ENCODE results near the gene EFCAB6.
A peak's percentile ranks its signal among the peaks of the same experiment; 100 is the strongest.

The EFCAB6 gene

DNA sequence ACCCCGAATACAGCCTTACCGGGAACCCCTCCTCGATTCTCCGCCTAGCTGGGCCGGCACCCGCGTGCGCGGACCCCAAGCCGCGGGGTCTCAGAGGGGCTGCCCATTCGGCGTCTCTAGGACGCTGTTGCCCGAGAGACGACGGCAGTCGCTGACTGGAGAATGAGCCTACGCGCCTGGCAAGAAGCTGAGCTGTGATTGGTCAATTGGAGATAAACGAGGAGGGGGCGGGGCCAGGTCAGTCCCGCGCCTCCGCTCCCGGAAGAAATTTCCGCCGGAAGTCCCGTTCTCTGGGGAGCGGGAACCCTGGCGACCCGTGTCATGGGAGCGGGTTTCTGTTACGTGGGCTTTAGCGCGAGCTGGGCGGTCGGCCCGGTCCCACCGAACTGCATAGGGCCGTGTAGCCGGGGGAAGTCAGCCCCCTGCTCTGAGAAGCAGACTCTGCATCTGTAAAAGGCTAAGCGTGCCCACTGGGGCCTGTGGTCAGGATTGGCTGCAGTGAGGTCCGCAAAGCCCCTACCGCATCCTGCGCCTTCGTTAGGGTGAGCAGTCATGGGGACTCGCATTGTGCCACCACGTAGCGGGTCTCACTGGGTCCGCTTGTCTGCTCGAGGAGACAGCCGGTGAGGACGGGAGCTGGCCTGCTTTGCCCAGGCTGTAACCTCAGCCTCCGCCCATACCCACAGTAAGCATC lies at the start of gene EFCAB6:
Gene EFCAB6, minus strand, starts transcription at position 157 of the 694 bp plus-strand sequence. CDS start 29,987 bp downstream, outside the sequence.
- DNase-seq: peak; percentile 99

DNA sequence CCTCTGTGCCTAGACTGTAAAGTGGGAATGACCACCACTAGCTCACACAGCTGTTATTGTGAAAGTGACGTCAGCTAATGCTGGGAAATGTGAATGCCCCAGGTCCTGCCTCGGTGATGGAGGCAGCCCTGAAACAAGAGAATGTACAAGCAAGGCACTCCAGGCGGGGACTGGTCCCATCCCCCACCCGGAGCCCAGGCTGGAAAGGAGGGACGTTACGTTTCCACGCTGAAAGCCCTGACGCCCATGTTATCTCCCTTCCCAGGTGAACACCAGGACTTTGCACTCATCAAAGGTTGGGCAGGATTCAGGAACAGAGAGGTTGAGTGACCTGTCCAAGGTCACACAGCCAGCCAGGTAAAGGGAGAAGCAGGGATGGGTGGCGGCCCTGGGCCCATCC lies 49.4 kb upstream of the EFCAB6 start:
- peak; percentile 31 for DNase-seq

DNA sequence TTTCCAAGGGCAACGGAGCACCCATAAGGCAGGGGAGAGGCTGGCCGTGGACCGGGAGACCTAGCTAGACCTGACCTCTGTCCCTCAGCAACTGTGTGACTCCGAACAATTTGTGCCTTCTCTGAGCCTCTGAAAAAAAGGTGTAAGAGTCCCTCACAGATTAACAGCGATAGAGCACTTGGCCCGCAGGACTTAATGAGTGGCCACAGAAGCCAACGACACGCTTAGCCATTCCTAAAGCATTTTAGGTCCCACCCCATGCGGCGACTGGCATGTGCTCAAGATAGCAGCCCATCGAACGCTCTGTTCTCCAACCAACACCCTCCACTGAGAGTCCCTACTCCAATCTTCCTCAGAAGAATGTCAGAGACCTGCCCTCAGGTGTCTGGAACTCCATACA lies 48.7 kb upstream of the EFCAB6 start:
- DNase-seq: no peak

DNA sequence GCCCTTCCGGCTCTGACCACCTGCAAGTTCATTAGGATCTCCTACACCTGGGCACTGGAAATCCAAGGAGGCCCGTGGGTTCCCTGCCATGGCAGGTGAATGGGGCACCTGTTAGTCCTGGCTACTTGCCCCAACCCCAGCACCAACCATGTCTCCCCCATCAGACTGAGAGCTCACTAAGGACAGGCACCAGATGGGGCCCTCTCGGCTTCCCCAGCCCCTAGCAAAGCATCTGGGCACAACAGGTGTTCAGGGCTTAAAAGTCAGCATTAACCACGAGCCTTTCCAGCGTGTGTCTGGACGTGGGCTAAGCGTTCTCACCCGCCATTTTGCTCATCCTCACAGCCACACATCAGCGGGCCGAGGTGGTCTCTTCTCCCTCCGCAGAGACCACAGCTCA lies 48.0 kb upstream of the EFCAB6 start:
- peak; percentile 14 for DNase-seq

DNA sequence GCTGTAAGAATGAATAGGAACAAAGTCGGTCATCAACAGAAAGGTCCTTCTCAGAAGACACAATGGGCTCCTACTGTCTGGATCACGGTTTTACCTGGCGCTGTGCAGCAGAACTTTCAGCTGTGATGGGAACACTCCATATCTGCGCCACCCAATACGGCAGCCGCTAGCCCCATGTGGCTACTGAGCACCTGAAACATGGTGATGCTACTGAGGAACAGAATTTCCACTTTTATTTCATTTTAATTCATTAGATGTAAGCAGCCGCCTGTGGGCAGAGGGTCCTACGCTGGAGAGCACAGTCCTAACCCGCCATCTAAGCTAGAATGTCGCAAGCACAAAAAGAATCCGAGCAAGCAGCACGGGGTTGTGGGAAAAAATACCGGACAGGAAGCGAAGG lies 47.5 kb upstream of the EFCAB6 start:
- no peak for DNase-seq

- DNase-seq: no peak
These were observed 47.1 kb upstream of the EFCAB6 start for GRCh38 chr22:43859176-43859575.

- no peak for DNase-seq
These were observed 46.2 kb upstream of the EFCAB6 start for GRCh38 chr22:43858156-43858895.

- no peak for DNase-seq
These were observed 45.3 kb upstream of the EFCAB6 start for GRCh38 chr22:43857367-43857766.

GRCh38 chr22:43855431-43855830 lies 43.3 kb upstream of the EFCAB6 start:
- DNase-seq: no peak

DNA sequence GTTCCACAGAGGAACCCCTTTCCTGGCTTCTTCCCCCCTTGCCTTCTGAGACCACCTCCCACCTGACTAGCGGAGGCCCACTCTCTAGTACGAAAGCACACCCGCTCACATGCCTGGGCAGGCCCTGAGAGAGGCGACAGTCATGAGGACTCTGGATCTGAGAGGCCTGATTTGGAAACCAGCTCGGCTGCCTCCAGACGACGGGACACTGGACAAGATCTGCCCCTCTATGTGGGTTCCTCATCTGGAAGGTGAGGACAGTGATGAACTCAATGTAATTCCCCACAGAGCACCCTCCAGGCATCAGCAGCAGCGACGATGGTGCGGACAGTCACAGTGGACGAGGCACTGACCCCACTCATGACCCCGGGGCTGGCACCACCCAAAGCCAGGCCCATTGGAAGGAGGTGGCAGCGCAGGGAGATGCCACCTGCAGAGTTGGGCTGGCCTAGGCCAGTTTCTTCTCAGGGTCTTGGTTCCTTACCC lies 42.7 kb upstream of the EFCAB6 start:
- no peak for DNase-seq

GRCh38 chr22:43854121-43854785 lies 42.1 kb upstream of the EFCAB6 start:
- no peak for DNase-seq

- DNase-seq: no peak
These were observed 41.3 kb upstream of the EFCAB6 start for GRCh38 chr22:43853328-43853931.

- no peak for DNase-seq
These were observed 40.6 kb upstream of the EFCAB6 start for GRCh38 chr22:43852573-43853327.

GRCh38 chr22:43851979-43852307 lies 39.8 kb upstream of the EFCAB6 start:
- no peak for DNase-seq

DNA sequence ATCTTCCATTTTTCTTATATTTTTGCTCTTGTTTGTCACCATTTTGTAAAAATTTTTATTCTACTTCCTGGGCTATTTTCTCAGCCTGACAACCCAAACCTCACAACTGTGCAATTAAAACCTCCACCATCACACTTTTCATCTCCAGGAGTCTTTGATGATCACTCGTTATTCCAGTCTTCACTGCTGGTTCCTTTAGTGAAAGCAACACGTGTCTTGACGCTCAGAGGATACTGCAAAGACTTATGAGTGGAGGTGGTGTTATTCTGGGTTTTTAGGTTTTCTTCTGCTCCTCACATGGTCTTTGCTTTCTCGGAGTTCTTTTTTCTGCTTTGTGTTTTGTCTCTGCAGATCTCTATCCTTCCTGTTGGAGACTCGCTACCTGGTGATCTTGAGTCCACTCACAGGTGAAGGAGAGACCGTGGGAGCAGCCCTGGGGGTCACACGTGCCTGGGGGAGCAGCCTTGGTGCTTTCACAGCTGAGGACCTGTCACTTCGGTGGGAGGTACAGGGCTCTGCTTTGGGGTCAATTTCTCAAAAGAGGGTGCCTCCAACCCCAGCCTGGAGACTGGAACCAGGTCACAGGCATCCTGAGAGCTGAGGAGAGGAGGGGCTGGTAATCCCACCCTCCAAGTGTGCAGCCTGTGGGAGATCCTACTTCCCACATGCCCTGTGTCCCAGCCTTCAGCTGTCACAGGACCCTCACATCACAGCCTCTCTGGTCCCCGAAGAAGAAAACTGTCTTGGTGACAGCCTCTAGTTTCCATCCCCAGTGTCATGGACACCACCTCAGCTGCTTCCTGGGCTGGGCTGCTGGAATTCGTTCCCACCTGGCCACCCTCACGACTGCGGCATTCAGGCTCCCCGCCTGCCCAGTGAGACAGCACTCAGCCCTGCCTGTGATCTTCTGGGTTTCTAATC lies 39.2 kb upstream of the EFCAB6 start:
- DNase-seq: no peak

GRCh38 chr22:43850529-43850928 lies 38.4 kb upstream of the EFCAB6 start:
- DNase-seq: no peak

DNA sequence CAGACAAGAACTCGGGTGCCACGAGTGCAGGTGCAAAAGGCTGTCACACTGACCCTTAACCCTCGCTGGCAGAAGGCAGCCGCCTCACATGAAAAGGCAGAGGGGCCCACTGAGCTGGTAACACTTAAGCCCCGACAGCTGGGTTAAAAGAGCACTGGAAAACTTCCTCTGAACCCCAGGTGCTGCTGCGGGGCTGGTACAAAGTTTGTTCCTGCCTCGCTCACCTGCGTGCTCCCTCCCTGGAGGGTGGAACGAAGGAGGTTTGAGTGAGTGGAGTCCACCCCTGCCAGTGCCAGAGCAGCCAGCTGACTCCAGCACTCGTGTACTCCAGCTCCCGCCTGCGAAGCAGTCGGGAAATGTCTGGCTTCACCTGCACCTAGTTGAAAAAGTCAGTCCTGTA lies 37.6 kb upstream of the EFCAB6 start:
- no peak for DNase-seq

DNA sequence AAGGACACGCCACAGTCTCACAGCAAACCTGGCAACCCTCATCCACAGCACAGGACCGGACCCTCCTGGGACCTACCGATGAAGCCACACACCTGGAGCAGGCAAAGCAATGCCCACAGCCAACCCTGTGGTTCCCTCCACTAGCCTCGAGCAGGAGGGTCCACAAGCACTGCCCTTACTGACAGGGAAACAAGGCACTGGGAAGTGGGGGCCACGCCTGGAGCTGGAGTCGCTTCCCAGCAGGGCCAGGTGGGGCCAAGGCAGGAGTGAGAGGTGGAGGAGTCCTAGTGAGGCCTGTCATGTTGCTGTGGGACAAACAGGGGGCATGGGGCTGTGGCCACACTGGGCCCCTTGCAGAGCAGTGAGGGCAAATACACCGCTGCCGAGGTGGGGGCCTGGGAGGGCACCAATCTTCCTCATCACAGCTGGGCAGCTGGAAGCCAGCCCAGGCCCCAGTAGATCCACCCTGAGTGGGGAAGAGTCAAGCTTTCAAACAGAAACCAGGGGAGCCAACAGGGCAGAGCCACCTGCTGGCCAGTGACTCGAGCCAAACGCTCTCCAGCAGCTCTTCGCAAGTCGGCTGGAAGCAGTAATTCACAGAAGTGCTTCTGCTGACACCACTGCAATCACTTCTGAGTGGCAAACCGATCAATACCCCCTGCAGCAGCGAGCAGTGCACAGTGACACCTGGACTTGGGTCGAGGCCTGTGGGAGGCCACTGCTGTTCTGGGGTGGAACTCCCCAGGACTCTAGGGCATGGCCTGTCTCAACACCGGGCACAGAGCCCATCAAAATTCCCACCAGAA lies 36.5 kb upstream of the EFCAB6 start:
- DNase-seq: peak; percentile 68

GRCh38 chr22:43847376-43848289 lies 35.5 kb upstream of the EFCAB6 start:
- DNase-seq: no peak

- no peak for DNase-seq
These were observed 34.9 kb upstream of the EFCAB6 start for GRCh38 chr22:43846966-43847365.

All from NCI-H69 (cell line).